CD4-positive, alpha-beta T cell treated with Interferon gamma for 1 hour (primary cell): ENCODE data around the gene ARHGEF4.

ENCODE experiments used
- DNase-seq: peaks from one replicate; pipeline ENCODE4 v3.0.0-alpha.2; 2020

The ARHGEF4 gene

DNA sequence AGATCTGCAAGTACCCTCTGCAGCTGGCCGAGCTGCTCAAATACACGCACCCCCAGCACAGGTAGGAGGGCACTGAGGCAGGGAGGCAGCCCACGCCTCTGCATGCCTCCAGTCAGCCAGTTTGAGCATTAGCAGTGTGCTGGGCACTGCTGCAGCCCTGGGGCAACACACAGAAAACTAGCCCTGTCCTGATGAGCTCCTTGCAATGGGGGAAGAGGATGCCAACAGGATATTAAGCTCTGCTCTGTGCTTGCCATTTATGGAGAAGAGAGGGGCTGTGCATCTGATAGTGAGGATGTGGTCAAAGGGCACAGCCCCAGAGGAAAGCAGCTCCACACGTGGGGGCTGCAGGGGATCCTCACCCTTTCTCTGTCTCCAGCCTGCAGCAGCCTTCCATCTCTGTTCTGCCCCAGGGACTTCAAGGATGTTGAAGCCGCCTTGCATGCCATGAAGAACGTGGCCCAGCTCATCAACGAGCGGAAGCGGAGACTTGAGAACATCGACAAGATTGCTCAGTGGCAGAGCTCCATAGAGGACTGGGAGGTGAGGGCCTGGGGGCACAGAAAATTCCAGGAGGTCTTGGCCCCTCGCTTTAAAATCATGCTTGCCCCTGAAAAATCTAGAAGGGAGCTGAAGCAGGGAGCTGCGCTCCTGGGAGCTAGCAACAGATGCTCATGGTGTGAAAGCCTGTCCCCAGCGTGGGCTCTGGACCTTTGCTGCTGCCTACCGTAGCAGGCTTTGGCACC, 204.9 kb downstream of the ARHGEF4 start:
- no peak for DNase-seq

DNA sequence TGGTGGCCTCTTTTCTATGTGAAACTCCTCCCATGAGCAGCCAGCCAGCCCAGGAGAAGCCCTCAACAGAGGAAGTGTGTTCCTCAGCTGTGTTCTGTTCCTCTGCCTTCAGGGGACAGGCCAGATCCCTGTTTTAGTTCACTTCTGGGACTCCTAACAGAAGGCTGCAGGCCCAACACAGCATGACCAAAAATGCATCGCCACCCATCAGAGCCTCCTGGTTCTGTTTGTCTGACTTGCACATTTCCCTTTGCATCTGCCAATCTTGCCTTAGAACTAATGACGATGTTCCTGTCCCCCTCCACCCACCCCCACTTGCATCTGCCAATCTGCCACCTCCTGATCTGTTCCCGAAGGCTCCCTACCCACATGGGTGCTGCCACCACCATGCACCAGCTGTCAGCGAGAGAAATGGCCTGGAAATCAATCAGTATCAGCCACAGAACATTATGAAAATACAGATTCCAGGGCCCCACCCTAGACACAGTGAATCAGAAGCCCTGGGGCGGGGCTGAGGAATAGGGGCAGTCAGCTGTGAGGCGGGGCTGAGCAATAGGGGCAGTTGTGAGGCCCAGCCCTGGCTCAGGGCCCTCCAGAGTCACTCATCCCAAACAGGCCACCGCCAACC, 205.5 kb downstream of the ARHGEF4 start:
- no peak for DNase-seq

DNA sequence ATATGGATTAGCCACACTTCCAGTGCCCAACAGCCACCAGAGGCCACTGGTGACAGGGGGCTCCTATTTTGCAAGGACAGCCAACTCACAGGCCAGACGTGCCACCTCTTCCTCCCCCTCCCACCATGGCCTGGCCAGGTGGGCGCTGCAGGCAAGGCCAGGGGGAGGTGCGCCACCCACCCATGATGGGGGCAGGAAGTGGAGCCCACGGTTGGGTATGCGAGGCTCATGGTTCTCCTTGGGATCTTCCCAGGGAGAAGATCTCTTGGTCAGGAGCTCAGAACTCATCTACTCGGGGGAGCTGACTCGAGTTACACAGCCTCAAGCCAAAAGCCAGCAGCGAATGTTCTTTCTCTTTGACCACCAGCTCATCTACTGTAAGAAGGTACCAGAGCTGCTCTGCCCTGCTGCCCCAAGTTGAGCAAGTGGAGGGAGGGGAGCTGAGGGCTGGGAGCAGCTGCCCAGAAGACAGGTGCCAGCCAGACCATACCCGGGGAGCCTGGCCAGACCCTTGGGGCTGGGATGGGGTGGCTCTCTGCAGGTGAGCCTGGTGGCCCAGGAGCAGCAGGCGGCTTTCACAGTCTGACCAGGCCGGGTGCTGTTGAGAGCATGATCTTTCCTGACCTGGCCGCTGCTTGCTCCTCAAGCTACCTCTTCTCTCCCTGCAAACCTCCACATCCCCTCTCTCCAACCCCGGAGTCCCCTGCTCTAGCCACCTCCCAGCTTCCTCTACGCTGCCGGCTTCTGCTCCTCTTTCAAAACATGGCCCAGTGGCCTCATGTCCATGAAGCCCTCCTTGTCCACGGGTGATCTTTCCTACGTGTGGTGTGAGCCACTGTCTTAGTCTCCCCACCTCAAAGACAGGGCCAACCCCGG, 206.7 kb downstream of the ARHGEF4 start:
- no peak for DNase-seq

DNA sequence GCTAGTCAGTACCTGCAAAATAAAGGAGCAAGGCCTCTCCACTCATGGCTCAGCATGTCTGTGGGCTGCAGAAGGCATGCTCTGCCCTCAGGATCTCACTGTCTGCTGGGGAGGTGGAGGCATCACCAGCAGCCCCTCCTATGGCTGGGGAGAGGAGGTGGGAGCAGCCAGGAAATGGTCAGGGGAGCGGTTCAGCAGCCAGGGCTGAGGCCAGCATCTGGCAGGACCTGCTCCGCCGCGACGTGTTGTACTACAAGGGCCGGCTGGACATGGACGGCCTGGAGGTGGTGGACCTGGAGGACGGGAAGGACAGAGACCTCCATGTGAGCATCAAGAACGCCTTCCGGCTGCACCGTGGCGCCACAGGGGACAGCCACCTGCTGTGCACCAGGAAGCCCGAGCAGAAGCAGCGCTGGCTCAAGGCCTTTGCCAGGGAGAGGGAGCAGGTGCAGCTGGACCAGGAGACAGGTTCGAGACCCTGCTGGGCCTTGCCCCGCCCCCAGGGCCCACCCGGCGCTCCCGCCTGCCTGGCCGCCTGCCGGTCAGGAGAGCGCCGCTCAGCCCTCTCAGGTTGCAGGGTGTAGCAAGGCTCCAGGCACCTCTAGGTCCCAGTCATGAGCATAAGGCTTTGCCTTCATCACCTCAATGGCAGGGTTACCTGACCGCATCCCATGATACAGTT, 207.5 kb downstream of the ARHGEF4 start:
- DNase-seq, result no peak

DNA sequence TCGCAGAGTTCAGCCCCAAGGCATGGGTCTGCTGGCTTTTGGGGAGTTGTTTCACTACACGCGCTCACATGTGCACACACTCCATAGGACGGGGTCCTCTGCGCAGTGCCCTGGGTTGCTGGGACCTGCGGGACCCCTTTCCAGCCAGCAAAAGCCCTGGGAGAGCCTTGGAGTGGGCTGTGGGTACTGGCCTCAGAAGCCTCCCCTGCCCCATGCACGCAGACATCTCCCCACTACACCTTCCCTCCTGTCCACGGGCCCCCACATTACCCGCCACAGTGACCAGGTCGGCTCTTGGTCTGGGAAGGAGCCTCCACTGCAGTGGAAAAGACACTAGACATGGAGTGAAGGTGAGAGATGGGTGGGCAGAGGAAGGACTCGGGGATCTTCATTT, 208.0 kb downstream of the ARHGEF4 start:
- no peak for DNase-seq

DNA sequence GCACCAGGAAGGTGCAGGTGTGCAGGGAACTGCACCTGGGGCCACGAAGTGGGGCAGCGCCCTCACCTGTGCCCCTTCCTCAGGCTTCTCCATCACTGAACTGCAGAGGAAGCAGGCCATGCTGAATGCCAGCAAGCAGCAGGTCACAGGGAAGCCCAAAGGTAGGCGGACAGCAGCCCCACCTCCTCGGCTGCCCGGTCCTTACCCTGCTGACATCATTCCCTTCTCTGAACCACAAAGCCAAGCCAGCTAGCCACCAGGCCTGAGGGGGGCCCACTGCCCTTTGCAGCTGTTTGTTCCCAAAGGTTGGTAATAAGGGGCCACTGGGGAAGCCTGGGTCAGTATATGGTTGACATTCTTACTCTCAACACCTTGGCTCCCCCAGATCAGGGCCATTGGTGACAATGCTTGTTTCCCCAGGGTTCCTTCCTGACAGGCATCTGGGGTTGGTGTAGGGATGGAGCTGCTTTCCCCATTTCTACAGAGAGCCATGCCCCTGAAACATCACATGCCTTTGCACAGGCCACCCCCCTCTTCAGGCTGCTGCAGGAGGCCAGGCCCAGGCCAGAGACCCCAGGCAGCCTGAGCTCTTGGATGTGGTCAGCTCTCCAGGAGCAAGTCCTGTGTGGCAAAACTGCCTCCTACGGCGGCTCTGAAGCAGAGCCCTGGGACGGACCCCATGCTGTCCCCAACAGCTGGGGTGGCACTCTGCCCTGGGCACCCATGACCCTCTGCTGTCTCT, 208.7 kb downstream of the ARHGEF4 start:
- no peak for DNase-seq

DNA sequence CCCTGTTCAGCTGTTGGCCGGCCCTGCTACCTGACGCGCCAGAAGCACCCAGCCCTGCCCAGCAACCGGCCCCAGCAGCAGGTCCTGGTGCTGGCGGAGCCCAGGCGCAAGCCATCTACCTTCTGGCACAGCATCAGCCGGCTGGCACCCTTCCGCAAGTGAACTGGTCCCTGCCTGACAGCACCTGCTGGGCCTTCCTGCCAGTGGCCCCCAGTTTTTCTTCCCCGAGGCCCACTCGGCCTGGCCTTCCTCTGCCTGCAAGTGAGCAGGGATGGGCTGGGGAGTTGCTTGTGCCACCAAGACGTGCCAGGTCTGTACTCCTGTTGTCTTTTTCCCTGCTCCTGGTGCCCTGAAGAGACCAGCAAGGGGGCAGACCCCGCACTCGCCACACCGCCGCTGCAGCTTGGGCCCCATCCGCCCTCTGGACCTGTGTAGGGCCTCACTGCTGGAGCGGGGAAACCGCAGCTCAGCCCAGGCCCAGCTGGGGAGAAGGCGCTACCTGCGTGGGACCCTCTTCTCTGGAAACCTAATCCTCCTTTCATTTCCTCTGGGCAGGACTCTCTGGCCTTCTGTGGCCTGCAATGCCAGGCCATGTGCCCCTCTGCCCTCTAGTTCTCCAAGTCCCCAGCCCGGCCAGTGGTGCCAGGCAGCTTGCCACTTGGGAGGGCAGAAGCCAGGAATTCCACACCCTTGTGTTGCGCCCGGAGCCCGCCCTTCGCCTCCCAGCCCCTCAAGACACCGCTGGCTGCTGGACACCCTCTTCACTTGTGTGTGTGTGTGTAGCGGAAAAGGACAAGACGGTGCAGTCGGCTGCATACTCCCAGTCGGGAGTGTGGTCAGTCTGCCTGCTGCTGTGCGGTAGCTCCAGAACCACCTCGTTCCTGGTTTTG, 209.6 kb downstream of the ARHGEF4 start:
- no peak for DNase-seq

DNA sequence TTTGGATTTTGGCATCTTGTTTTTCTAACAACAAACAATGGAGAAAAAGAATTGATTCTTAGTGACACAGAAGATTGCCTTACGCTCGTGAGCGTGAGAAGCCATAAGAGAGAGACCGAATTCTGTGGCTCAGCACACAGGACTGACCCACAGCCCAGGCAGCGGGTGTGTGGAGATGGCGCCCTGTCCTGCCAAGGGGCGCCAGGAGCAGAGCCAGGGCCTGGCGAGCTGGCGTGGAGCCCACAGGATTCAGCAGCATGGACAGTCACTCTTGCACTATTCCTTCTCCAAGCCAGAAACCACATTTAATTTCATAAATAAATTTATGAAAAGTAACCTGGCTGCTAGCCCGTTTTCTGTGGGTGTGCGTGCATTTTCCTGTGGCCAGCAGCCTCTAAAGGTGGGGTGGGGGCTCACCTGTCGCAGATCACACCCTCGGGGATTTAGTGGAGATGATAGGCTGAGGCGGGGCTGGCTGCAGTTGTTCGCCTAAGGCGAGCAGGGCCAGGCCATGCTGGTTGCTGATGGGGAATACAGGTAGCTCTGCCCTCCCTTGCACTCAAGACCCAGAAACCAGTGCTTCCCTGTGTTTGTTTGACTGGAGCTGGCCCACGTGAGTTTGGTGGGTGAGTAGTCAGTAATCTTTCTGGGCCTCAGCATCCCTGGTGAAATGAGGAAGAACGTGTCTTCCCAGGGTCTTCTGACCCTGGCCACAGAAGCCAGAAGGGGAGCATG, 210.4 kb downstream of the ARHGEF4 start:
- DNase-seq, result no peak

DNA sequence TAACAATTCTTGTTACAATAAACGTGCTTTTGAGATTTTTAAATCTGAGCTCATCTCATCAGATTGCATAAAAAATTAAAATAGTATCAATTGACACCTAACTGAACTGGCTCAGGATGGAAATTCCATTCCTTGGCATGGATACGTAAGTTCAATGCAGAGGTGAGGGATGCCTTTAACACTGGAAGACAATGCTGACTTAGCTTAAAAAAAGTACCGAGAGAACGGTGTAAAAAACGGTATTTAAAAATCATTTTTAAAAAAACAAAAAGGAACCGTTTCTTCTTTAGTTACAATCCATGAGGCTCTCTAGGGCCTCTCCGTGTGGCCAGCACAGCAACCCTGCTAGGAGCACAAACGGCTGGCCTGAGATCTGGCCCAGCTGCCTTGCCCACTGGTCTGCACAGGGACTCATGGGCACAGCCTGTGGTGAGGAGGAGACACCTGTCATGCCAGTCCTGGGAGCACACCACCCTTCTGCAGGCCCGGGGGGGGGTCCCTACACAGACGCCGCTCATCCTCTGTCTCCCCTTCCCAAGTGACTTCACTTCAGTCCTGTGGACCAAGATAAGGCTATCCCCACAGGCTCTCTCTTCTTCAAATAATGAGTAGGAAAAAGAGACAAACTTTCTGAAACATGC, 211.3 kb downstream of the ARHGEF4 start:
- no peak for DNase-seq

DNA sequence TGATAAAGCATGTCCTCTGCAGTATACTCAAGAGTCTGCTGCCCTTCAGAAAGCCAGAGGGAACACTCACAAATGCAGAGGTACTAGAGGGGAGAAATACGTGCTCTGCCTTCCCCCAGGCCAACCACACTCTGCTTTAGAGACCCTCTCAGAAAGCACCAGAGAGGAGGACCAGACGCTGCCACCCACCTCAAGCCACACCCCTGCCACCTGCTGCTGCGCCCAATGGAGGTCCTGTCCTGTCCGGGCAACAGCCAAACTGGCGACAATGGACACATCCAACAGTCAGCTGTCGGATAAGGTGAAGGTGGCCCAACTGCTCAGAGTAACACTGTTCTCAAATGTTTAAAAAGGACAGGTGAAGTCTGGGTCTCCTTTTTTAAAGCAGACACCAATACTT, 211.9 kb downstream of the ARHGEF4 start:
- no peak for DNase-seq

DNA sequence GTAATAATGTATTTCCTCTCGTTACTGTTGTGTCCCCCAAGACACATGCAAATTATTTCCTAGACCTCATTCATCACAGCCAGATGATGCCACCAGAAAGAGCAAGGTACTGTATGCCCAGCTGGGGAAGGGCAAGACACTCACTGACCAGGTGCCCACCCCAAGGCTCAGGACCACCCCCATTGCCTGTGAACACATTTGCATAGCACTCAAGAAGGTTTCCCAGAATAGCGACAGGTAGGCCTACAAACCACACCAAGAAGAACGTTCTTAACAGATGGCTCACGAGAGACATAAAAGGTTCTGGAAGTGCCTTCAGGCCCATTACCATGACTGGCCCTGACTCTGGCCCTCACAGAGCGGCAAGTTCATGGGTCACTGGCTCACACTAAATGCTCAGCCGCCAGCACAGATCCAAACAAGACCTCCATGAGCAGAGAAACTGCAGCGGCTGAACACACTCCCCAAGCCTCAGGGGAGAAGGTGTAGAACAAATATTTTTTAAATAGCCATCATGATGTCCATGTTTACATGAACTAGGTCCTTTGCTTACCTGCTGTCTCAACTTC, 212.5 kb downstream of the ARHGEF4 start:
- DNase-seq, result no peak

DNA sequence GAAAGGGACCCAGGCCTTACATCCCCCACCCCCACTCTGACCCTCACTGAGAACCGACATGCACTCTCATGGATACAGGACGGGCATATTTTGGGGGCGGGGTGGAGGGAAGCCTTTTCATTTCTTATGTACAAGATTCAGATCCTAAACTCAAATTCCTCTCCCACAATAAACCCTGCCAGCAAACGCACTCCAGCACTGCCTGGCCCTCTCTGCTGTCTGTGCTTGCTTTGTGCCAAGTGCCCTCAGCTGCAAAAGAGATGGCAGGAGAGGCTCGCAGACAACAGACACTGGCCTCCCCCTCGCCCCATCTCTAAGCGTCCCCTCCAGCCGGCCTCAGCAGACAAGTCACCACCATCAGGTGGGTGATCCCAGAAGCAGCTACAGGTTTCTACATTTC, 214.2 kb downstream of the ARHGEF4 start:
- no peak for DNase-seq

DNA sequence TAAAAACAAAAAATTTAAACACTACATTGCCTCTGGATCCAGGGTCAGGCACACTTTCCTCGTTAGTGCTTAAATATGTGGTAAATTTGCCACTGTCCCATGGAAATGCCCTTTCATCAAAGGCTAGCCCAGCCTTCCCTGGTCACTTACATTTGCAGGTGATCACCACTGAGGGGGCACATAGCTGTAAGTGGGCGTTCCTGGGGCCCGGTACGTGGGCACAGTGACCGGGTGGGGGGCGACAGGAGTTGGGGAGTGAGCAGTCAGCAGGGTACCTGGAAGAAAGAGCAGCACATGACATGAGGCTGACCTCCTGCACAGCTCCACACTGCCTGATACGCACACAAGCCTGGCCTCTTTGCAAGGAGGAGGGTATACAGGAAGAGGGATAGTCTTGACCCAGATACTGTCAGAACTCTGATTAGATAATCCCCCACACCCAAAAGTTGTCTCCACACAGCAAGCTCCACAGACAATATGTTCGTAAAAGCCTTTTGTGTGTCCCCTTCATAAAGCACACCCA, 216.1 kb downstream of the ARHGEF4 start:
- DNase-seq, result no peak

DNA sequence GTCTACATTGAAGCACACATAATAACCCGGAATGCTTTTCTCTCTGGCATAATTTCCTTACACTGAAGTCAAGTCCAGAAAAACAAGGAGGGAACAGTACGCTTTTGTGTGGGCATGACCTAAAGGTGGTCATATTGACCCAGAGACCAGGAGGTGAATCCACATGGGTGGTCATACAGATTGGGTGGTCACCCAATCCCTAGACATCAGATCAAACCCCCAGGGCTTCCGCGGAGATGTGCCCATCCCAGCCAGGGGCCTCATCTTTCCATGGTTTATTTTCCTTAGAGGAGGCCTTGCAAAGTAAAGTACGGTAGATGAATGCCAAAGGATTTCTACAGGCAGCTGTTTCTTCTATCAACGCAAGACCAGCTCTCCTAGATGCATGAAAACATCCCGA, 217.8 kb downstream of the ARHGEF4 start:
- DNase-seq, result no peak

DNA sequence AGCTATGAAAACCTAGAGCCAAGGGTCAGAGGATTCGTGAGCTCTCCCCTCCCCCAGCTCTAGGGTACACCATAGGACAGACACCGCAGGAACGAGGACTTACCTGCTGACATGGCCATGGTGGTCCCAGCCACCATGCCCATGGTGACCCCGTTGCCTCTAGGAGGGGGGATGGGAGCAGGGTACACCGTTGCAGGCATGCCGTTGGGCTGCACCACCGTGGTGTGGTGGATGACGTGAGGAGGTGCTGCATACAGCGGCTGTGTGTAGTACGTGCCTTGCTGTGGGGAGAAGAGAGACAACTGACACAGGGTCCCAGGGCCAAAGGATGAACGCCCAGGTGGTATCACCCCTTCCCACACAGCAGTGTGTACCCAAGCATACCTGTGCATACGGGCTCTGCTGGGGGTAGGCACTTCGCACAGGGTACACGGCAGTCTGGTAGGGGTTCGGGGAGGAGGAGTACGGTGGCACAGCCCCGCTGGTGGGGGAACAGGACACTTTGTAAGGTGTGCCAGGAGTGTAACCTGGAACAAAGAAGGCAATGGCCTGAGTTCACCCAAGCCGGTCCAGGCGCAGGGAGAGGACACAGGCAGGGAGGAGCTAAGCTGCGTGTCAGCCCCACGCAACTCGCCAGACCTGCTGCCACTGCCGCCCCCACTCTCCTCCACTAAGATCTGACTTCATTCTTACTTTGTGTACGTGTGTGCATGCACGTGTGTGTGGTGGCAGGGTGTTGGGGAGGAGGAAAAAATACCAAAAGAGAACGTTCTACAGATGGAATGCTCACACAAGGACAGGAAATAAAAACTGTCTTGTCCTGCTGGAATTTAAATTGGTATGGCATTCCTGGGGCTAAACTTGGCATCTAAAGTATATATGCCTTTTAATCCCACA, 218.7 kb downstream of the ARHGEF4 start:
- DNase-seq, result no peak

DNA sequence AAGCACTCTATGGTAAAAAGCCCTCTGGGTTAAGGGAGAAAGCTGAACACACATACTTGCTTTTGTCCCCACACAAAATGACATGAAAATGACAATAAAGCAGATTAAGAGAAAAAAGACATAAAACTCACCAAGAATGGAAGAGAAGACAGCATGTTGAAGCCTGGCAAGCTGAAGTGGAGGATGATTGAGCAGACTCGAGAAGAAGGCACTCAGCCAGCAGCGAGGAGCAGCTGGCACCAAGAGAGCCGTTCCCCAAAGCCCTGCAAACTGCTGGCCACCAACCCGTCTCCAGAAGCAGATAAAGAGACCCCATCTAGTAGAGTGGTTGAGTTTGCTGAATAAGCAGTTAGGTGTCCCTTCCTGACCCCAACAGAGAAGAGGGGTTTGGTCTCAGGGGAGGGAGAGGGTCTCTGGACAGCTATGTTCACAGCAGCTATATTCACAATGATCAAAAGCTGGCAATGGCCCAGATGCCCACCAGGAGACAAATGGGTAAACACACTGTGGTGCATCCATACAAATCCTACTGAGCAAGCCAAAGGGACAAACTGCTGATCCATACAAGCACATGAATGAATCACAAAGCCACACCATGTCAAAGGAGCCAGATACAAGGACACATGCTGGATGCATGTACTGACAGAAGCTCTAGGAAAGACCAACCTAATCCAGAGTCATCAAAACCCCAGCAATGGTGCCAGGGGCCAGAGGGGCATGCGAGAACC, 219.7 kb downstream of the ARHGEF4 start:
- DNase-seq, result no peak

DNA sequence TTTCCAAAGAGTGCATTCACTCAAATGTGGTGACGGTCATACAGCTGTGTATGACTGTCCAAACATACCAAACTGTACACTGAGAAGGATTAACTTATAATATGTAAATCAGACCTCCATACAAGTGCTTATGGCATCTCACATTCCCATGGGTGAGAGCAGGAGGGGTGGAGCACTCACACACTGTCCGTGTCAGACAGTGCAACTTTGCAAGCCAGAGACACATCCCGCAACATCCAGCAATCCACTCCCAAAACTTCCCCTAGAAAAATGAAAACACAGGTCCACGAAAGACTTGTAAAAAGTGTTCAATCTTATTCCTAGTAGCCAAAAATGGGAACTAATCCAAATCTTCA, 220.2 kb downstream of the ARHGEF4 start:
- no peak for DNase-seq
